Astrocyte (in vitro differentiated cells and primary cell): ENCODE measurements around the gene ANKS1A. TPM values are rescaled to one million over a fixed set of nuclear protein-coding genes. Genes with fewer than 3 reads are reported as not detected.

Experiments used
- DNase-seq: peaks from one replicate; pipeline ENCODE4 v3.0.0-alpha.2; 2010; ENCODE audit warnings: low read depth
- FAIRE-seq: peaks from 2 replicates; lab custom pipeline; 2011; peaks lifted over from hg19 to GRCh38; lab: Jason Lieb, UNC
- H2AFZ ChIP-seq: 2 replicates; pipeline ENCODE4 v1.6.0; 2012; ENCODE audit warnings: low read depth, low read length, inconsistent platforms
- H3K27ac ChIP-seq: 2 replicates; pipeline ENCODE4 v1.5.1; 2011; ENCODE audit warnings: low read depth, low read length, inconsistent platforms
- H3K27me3 ChIP-seq: 2 replicates; pipeline ENCODE4 v1.6.0; 2011; ENCODE audit warnings: low read length, inconsistent platforms; ENCODE audit not compliant: insufficient read depth
- H3K36me3 ChIP-seq: 2 replicates; pipeline ENCODE4 v1.5.1; 2011; ENCODE audit warnings: low read length, inconsistent platforms; ENCODE audit not compliant: insufficient read depth
- H3K4me1 ChIP-seq: 2 replicates; pipeline ENCODE4 v1.5.1; 2011; ENCODE audit warnings: low read length, inconsistent platforms; ENCODE audit not compliant: insufficient read depth
- H3K4me2 ChIP-seq: 2 replicates; pipeline ENCODE4 v1.6.0; 2012; ENCODE audit warnings: low read length, inconsistent platforms
- H3K4me3 ChIP-seq: 2 replicates; pipeline ENCODE4 v1.5.1; 2011; ENCODE audit warnings: low read depth, mild to moderate bottlenecking, low read length, inconsistent platforms; ENCODE audit not compliant: insufficient read depth
- H3K79me2 ChIP-seq: 2 replicates; pipeline ENCODE4 v1.6.0; 2012; ENCODE audit warnings: mild to moderate bottlenecking, low read length, inconsistent platforms; ENCODE audit not compliant: insufficient read depth
- H3K9ac ChIP-seq: 2 replicates; pipeline ENCODE4 v1.6.0; 2012; ENCODE audit warnings: mild to moderate bottlenecking, low read length, inconsistent platforms
- H3K9me3 ChIP-seq: 2 replicates; pipeline ENCODE4 v1.5.1; 2012; ENCODE audit warnings: low read depth, mild to moderate bottlenecking, low read length, inconsistent platforms; ENCODE audit not compliant: insufficient read depth
- H4K20me1 ChIP-seq: 2 replicates; pipeline ENCODE4 v1.6.0; 2012; ENCODE audit warnings: low read length, inconsistent platforms; ENCODE audit not compliant: insufficient read depth
- H3K27ac Mint-ChIP-seq: one replicate; pipeline ENCODE4 v1.8.0; 2021; ENCODE audit warnings: mild to moderate bottlenecking, mixed read lengths; ENCODE audit not compliant: unreplicated experiment
- H3K27me3 Mint-ChIP-seq: one replicate; pipeline ENCODE4 v1.8.0; 2021; ENCODE audit warnings: low read depth, mixed read lengths; ENCODE audit not compliant: unreplicated experiment
- H3K36me3 Mint-ChIP-seq: one replicate; pipeline ENCODE4 v1.8.0; 2021; ENCODE audit warnings: low read depth, mixed read lengths; ENCODE audit not compliant: unreplicated experiment
- H3K4me1 Mint-ChIP-seq: one replicate; pipeline ENCODE4 v1.8.0; 2021; ENCODE audit warnings: low read depth, mixed read lengths; ENCODE audit not compliant: unreplicated experiment
- H3K4me3 Mint-ChIP-seq: one replicate; pipeline ENCODE4 v1.8.0; 2021; ENCODE audit warnings: mild to moderate bottlenecking, moderate library complexity, mixed read lengths; ENCODE audit not compliant: unreplicated experiment
- H3K9me3 Mint-ChIP-seq: one replicate; pipeline ENCODE4 v1.8.0; 2021; ENCODE audit warnings: mild to moderate bottlenecking, mixed read lengths; ENCODE audit not compliant: unreplicated experiment
- CTCF ChIP-seq: IDR thresholded peaks from 2 replicates; pipeline ENCODE4 v1.5.1; 2011; ENCODE audit warnings: low read depth, mild to moderate bottlenecking, inconsistent platforms, low read length, moderate library complexity; ENCODE audit not compliant: insufficient read depth
- EZH2 ChIP-seq: IDR thresholded peaks from 2 replicates; pipeline ENCODE4 v1.6.1; 2012; ENCODE audit warnings: mild to moderate bottlenecking, low read length, inconsistent platforms; ENCODE audit not compliant: insufficient read depth
- total RNA-seq: library from RNA; stranded (reverse); gene quantifications from 2 replicates; pipeline ENCODE4 v1.2.1, GENCODE V29; 2021

ANKS1A gene
- total RNA-seq, 1 donor from 2014 or later, result 18.0 TPM

GRCh38 chr6:35041086-35041861 is 152.2 kb downstream of the ANKS1A start:
- H3K27me3 Mint-ChIP-seq, result no peaks in the 10 kb centered on the region
- TF ChIP-seq CTCF, result no peak
- TF ChIP-seq EZH2, result no peak
- H3K36me3 Mint-ChIP-seq, result peaks cover 9% of the 10 kb centered on the region
- Histone ChIP-seq H3K4me1 (peaks cover 11% of the 10 kb centered on the region), H3K27ac (no peak overlapping the region), H3K27me3 (no peaks in the 10 kb centered on the region), H3K79me2 (no peaks in the 10 kb centered on the region), H4K20me1 (no peaks in the 10 kb centered on the region), H3K9ac (no peak overlapping the region), H3K4me2 (no peak overlapping the region), H3K36me3 (no peaks in the 10 kb centered on the region), H2AFZ (no peak overlapping the region), H3K9me3 (no peaks in the 10 kb centered on the region), H3K4me3 (no peak overlapping the region)
- H3K27ac Mint-ChIP-seq, result no peak overlapping the region
- H3K9me3 Mint-ChIP-seq, result no peaks in the 10 kb centered on the region
- peaks cover 30% of the 10 kb centered on the region for H3K4me1 Mint-ChIP-seq
- H3K4me3 Mint-ChIP-seq, result no peak overlapping the region
- FAIRE-seq, result no peak
- no peak for DNase-seq

DNA sequence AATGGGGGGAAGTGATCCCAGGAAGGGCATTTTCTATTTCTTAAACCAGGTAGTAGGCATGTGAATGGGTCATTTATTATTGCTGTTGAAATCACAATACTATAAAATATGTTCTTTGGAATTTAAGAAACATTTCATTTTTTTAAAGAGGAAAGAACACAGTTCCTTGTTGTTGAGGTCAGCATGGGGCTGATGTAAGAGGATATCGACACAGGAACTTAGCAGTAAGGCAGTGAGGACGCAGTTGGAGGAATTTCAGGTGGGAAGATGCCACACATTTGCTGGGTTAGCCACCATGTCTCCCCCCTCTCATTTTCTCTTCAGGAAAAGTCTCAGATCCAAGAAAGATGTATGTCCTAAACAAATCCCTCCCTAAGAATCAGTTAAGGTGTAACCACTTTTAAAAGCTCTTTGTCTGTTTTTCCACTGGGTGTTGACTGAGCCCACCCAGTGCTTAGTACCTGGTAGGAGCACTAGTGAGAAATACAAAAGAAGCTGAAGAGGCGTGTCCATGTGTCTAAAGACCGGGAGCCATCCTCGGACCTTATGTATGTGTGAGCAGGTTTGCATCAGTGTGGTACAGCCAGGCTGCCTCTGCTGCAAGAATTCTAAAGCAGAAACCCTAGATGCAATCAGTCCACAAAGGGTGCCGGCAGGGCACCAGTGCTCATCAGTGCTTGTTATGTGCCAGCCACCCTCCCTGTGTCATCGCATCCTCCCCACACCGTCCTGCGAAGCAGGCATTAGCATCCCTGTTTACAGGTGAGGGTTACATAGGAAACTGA is 153.2 kb downstream of the ANKS1A start:
- no peak overlapping the region for H3K27ac Mint-ChIP-seq
- Histone ChIP-seq H2AFZ (no peak overlapping the region), H3K27me3 (no peaks in the 10 kb centered on the region), H3K4me1 (peaks cover 16% of the 10 kb centered on the region), H3K4me3 (no peak overlapping the region), H3K4me2 (no peak overlapping the region), H3K79me2 (no peaks in the 10 kb centered on the region), H3K9me3 (no peaks in the 10 kb centered on the region), H3K27ac (no peak overlapping the region), H3K36me3 (no peaks in the 10 kb centered on the region), H4K20me1 (no peaks in the 10 kb centered on the region), H3K9ac (no peak overlapping the region)
- H3K9me3 Mint-ChIP-seq, result no peaks in the 10 kb centered on the region
- FAIRE-seq, result no peak
- H3K4me1 Mint-ChIP-seq, result peaks cover 37% of the 10 kb centered on the region
- TF ChIP-seq CTCF (no peak), EZH2 (no peak)
- no peak overlapping the region for H3K4me3 Mint-ChIP-seq
- DNase-seq, result no peak
- H3K36me3 Mint-ChIP-seq, result peaks cover 9% of the 10 kb centered on the region
- no peaks in the 10 kb centered on the region for H3K27me3 Mint-ChIP-seq
